GM18519 (cell line): ENCODE data around the gene TBRG4.

Source experiments
- ATAC-seq: cut with Tn5 transposase; IDR thresholded peaks from one replicate; pipeline ENCODE4 v1.9.1; 2021; ENCODE audit warnings: mild to moderate bottlenecking, moderate library complexity; ENCODE audit not compliant: unreplicated experiment, low FRiP score

TBRG4 gene

DNA sequence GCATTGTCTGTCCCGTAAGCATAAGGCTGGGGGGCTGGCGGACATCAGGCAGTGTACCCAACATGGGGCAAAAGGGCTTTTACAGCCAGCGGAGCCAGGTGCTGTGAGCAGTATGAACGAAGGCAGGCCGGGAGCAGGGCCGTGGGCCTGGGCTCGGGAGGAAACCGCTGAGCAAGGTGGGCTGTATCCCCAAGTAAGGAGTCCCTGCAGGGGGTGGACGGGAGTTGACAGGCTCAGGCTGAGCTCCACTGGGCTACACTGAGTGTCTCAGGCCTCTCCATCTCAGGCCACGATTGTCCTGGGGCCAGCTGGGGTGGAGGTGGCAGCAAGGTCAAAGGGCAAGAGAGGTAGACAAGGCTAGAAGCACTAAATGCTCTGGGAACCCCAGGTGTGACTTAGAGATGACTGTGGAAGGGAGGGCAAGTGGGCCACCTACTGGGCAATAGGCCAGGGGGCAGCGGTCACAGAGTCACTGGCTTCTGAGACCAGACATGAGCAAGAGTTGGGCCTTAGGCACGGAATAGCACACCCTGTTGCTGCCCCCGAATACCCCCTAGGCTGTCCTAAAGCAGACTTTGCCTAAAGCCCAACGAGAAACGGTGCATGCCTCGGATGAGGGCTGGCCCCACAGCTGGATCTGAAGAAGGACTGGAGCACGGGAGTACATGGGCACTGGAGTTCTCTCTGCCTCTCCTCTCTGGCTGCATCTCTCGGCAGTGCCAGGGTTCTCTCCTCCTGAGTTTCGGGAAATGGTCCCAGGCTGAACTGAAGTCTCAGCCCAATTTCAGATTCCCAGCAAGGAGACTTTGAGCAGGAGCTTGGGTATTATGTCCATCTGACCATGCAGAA is 35.3 kb upstream of the TBRG4 start:
- ATAC-seq: no peak

GRCh38 chr7:45145881-45146280 is 34.4 kb upstream of the TBRG4 start:
- no peak for ATAC-seq

DNA sequence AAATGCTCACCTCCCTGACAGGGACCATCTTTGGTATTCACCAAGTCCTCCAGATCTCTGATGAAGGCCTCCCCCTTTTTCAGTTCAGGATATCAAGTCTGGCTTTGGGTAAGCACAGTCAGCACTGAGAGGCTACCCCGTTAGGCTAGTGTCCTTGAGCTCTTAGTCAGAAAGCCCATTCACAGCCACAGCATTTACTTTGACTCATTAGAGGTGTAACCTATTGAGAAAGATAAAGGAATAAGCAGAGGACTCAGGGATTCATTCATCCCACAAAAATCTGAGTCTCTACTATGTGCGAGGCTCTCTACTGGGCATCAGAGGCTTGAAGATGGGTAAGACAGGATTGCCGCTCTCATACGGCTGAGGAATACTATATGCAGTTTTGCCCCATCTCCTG is 32.1 kb upstream of the TBRG4 start:
- ATAC-seq: no peak

GRCh38 chr7:45140827-45141226 is 29.3 kb upstream of the TBRG4 start:
- ATAC-seq: no peak

DNA sequence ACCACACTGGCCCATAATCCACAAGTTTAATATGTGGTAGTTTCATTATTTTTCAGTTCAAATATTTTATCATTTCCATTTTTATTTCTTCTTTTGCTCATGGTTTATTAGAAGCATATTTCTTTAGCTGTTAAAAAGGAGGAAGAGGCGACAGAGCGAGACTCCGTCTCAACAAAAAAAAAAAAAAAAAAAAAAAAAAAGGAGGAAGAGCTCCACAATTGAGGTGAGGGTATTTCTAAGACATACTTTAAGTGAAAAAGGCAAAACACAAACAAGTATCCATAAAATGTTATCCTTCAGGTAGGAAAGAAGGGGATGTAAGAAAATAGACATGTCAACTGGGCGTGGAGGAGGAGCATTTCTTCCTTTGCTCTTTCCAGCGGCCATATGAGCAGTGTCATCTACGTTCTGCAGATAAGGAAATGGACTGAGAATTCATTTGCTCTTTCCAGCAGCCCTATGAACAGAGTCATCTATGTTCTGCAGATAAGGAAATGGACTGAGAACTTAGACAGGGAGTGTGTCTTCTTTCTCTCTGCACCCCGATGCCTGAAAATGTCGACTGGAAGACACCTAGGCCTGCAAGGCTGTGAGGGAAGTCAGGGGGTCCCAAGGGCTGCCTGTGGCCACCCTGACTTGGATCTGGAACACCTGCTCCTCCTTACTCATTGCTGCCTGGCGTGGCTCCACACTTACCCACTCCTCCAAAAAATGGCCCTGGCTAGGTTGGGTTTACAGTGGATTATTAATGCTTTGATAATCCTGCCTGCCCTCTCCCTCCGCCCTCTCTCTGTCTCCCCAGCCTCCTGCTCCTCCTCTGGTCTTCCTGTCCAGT is 27.2 kb upstream of the TBRG4 start:
- ATAC-seq: no peak

GRCh38 chr7:45136106-45137060 is 24.9 kb upstream of the TBRG4 start:
- ATAC-seq: no peak

GRCh38 chr7:45133877-45134276 is 22.4 kb upstream of the TBRG4 start:
- ATAC-seq: no peak

GRCh38 chr7:45133352-45133751 is 21.9 kb upstream of the TBRG4 start:
- no peak for ATAC-seq

GRCh38 chr7:45132708-45133320 is 21.3 kb upstream of the TBRG4 start:
- no peak for ATAC-seq

- no peak for ATAC-seq
Measured at GRCh38 chr7:45131891-45132290, 20.4 kb upstream of the TBRG4 start.

- ATAC-seq: no peak
Measured at GRCh38 chr7:45130910-45131309, 19.4 kb upstream of the TBRG4 start.

GRCh38 chr7:45129906-45130305 is 18.4 kb upstream of the TBRG4 start:
- ATAC-seq: no peak

DNA sequence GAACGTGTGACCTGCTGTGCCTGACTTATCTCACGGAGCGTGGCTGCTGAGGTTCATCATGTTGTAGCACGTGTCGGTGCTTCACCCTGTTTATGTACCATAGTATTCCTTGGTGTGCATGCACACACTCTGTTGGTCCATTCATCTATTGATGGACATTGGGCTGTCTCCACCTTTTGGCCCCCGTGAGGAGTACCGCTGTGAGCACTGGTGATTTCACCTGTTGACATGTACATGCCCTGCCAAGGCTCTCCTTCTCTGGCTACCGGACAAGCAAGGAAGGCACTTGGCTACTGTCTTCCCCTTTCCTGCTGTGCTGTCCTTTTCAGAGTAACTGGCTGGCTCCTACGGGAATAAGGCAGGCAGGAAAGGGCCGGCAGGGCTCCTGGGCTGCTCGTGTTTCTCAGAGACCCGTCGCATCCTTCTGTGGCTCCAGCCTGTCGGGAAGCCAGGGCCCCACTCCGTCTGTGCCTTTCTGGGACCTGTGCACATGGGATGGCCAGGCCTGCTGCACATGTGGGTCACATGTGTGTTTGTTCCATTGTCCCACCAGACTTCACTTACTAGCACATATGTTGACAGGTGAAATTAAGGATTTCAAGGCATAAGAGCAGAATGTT is 17.8 kb upstream of the TBRG4 start:
- ATAC-seq: no peak

- no peak for ATAC-seq
Measured at GRCh38 chr7:45126920-45127319, 15.4 kb upstream of the TBRG4 start.

- ATAC-seq: no peak
Measured at GRCh38 chr7:45126201-45126600, 14.7 kb upstream of the TBRG4 start.

- no peak for ATAC-seq
Measured at GRCh38 chr7:45125193-45125904, 13.9 kb upstream of the TBRG4 start.

DNA sequence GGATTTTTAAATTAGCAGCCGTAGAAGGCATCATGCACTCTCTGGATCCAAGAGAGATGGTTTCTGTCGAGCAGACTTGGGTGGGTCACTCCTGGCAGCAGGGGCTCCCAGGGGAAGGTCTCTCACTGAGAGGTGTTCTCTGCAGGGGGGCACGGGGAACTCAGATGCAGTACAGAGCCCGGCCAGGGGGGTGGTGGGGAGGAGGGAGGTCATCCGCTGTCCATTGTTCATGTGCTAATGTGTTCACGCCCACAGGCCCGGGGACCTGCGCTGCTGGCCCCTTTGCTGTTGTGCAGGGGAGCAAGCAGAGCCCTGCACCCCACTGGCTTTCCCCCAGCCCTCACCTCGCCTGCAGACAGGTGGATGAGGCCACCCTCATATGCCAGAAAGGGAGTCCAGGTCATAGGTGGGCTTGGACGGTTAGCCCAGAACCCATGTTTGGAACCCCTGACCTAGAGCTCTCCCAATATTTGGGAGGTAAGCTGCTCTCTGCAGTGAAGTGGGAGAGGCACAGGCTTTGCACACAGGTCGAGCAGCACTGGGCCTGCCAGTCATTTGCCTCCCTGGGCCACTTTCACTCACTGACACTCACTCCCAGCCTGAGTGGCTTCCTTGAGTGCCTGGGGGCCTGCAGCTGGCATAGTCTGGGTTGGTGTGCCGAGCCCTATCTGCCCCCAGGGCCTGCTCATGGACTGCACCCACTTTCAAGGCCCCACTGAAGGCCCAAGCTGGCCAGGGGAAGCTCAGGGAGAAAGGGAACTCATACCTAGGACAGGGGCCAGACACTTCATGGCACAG is 12.6 kb upstream of the TBRG4 start:
- no peak for ATAC-seq
